GM19023 (cell line): ENCODE measurements around the gene MECP2.

Experiments
- ATAC-seq: cut with Tn5 transposase; IDR thresholded peaks from one replicate; pipeline ENCODE4 v1.9.1; 2021; ENCODE audit warnings: mild to moderate bottlenecking, moderate library complexity; ENCODE audit not compliant: unreplicated experiment

Gene MECP2

GRCh38 chrX:154116426-154117211 lies 19.1 kb upstream of the MECP2 start:
- ATAC-seq = no peak

DNA sequence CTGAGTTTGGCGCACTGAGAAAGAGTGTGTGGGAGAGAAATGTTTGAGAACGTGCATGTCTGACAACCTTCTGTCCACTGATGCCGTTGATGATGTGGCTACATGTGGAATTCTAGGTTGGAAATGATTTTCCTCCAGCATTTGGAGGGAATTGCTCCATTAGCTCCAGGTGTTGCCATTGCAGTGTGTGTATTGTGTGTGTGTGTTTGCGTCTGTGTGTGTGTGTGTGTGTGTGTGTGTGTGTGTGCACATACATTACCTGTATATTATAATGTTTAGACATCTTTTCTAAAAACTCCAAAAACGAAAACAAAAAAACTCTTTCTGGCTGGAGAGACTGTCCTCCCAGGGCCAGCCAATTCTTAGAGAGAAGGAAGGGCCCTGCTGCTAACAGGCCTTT lies 18.2 kb upstream of the MECP2 start:
- no peak for ATAC-seq

DNA sequence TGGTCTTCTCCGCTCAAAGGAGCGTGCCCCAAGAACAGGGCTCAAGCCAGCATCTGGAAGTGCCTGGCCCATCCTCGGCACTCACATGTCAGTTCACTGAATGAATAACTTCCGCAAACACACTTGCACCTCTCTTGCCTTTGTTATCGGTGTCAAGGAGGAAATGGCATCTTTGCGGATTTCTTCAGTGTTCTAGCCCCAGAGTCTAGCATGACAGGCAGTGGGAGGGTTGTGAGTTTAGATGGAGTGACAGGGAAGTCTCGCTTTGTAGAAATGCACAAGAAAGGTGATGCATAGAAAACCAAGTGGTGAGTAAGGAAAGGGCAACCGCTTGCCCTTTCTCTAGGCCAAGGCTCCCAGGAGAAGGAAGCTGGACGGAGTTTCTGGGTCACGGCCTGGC lies 17.6 kb upstream of the MECP2 start:
- no peak for ATAC-seq

DNA sequence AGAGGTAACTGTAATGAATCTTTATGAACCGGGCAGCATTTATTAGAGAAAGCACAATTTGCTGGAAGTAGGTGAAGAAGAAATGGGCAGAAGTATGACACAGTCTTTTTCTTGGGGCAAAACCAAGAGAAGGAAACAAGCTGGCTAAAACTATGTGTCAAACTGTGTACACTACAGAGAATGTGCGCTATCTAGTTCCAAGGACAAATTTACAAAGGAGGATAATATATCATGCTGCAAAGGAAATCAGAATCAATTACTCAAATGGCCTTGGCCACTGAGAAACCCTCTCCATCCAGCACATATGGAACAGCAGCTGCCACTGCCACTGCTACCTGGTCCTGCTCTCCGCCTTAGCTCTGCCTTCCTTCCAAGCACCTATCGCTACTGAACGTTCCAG lies 17.1 kb upstream of the MECP2 start:
- ATAC-seq = no peak

DNA sequence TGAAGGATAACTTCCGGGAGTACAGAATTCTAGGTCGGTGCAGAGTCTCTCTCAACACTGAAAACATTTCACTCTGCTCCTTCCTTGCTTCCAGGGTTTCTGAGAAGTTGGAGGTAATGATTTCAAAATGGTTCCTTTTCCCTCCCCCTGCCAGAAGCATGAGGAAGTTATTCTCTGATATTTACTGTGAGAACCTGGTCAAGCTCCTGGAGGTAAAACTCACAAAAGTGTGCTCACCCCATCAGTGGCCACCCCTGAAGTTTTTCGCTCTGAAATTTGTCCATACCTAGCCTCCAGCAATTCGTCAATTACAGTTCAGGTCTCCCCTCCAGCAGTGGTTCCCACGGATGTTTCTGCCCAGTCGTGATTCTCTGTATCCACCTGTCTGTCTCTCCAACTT lies 16.2 kb upstream of the MECP2 start:
- ATAC-seq = no peak

DNA sequence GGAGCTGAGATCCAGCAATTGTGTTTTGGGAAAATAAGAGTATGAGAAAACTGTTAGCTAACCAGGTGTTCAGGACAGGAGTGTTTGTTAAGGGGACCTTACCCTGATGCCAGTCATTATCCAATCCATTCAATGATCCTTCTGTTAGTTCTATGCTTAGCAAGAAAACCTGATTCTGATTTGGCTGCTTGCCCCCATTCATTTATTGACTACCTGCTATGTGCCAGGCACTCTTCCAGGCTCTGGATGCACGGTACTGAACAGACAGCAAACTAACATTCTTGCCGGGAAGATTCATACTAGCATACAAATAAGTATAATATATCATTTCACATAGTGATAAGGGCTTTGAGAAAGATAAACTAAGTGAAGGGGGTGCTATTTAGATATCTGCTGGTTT lies 1.0 kb upstream of the MECP2 start:
- no peak for ATAC-seq

- ATAC-seq = peak; percentile 42
Observed at GRCh38 chrX:154097003-154097588, 421 bp downstream of the MECP2 start.

GRCh38 chrX:154096140-154097002 lies 1.1 kb downstream of the MECP2 start:
- no peak for ATAC-seq

- ATAC-seq = no peak
Observed at GRCh38 chrX:154094833-154095232, 2.7 kb downstream of the MECP2 start.

- ATAC-seq = no peak
Observed at GRCh38 chrX:154093965-154094364, 3.6 kb downstream of the MECP2 start.

GRCh38 chrX:154092371-154092770 lies 5.1 kb downstream of the MECP2 start:
- no peak for ATAC-seq

- no peak for ATAC-seq
Observed at GRCh38 chrX:154091678-154092077, 5.8 kb downstream of the MECP2 start.

DNA sequence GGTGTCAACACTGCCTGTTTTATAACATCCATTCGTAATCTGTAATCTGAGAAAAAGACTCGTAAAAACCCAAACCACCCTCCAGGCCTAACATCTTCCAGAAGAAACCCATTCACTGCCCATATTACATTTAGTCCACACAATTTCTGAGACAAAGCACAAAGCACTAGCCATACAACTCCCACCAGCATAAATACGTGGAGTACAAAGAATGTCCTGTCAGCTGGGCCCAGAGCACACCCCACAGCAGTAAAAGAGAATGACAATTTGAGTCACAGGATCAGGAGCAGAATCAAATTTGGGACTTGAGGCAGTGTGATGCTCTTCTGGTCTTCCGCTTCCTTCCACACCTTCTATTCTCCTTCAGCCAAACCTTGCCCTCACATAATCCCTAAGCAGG lies 6.8 kb downstream of the MECP2 start:
- no peak for ATAC-seq

- no peak for ATAC-seq
Observed at GRCh38 chrX:154084449-154085300, 12.8 kb downstream of the MECP2 start.

DNA sequence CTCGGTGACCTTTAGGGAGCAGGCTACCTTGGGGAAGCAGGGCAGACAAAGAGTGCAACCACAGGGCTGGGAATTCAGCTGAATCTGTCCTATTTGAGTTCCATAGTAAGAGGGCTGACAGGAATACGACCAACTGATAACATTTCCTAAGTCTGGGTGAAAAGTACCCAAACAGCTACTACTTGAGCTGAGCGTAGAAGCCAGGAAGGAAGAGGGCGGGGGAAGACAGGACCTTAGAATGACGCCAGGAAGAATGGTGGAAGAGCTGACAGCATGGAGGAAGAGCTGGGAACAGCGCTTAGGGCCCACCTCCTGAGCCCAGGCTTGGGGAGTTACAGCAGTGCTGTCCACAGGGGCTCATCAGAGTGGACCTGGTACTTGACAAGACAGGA lies 14.4 kb downstream of the MECP2 start:
- no peak for ATAC-seq

DNA sequence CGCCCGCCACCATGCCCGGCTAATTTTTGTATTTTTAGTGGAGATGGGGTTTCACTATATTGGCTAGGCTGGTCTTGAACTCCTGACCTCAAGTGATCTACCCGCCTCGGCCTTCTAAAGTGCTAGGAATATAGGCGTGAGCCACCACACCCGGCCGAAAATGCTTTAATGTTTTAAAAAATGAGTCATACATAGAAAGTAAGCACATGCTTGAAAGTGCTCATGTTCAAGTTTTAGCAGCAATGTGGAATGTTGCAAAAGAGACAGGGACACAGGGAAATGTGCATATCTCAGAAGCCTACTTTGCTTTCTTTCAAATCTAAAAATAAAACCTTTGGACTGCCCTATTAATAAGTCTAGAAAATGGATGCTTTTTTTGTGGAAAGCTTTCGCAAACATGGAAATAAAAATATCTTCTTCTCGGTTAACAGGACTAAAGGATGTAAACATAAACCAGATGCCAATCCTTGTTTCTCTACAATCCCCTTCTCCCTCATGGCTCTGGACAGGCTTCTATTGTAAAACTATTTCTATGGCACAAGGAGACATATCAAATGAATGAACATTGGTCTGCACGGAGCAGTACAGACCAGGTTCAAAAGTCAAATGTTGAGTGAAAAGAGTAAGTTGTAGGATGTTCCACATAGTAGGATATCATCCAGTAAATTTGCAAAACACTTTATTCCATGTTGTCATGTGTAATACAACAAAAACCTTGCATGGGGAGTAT lies 15.0 kb downstream of the MECP2 start:
- no peak for ATAC-seq

- no peak for ATAC-seq
Observed at GRCh38 chrX:154077101-154077500, 20.4 kb downstream of the MECP2 start.

DNA sequence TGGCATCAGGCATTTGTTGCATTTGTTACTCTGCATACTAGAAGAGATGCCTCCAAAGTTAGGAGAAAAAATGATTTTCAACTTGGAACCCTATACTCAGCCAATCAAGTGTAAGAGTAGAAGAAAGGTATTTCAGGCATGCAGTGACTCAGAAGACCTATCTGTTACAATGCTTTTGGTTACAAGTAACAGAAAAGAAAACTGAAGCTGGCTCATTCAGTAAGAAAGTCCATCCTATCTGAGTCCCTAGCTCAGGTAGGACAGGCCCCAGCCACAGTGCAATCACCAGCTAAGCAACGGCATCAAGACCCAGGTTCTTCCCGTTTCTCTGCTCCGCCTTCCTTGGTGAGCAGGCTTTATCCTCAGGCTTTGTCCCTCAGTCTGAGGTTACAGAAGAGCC lies 23.3 kb downstream of the MECP2 start:
- ATAC-seq = no peak

DNA sequence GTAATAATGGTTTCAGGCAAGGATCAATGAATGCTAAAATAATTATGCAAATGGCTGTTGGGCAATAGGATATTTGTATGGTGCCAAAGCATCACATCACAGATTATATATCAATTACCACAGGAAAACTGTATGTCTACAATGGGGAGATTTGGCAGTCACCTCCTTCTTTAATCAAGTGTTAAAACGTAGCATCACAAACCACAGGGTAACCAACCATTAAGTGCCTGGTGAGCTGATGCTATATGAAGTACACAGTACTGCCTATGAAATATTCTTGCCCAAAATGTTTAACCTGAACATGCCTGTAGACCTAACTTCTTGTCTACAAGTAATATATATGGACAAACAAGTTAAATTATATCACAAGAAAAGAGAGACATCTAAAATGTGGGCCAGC lies 25.3 kb downstream of the MECP2 start:
- ATAC-seq = no peak

DNA sequence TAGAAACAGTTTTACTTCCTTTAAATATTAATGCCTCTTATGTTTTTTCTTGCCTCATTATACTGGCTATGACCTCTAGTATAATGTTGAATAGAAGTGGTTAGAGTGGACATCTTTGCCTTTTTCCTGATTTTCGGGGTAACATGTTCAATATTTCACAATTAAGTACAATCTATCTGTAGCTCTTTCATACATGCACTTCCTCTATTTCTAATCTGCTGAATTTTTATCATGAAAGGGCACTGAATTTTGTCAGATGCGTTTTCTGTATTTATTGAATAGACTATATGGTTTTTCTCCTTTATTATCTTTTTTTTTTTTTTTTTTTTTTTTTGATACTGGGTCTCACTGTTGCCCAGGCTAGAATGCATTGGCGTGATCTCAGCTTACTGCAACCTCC lies 29.0 kb downstream of the MECP2 start:
- ATAC-seq = no peak
